Islet precursor cell (in vitro differentiated cells): ENCODE data around the gene NR3C1.
"Not testable (repeated sequence)": the region's sequence is repeated elsewhere in the genome, so short reads cannot be mapped to it uniquely, and the experiment has no call there.

Source experiments
- DNase-seq: peaks from one replicate; pipeline ENCODE4 v3.0.0-alpha.2; 2018

Gene NR3C1

DNA sequence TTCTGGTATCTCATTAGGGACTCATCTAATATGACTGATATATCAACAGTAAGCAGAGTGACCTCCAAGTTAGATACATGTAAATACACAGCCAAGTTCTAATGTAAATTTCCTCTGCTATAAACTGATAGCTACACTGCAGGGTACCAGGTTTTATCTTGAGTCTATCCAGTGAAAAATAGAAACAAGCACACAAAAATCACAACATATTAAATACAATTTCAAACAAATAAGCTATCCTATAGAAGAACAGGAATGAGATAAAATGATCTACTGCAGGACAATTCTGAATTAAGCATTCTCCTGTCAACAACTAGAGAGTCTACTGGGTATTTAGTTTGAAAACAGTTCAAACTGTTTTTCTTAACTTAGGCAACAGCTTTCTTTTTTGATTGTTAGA is 42.7 kb downstream of the NR3C1 start:
- DNase-seq: no peak

DNA sequence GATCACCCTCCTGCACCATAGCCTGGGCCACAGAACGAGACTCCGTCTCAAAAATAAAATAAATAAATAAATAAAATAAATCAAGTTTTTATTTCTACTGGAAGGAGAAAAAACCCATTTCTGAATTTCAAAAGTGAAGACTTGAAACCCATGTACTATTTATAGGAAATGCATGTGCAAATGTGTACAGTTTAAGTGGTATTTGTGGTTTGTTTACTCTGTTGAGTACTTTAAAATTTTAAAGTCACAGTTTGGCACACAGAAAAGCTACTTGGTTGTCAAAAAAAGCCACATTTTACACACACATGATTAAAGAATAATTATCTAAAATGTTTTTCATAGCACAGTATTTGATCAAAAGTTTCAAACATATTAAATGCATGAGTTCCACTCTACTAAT is 43.6 kb downstream of the NR3C1 start:
- DNase-seq: no peak

DNA sequence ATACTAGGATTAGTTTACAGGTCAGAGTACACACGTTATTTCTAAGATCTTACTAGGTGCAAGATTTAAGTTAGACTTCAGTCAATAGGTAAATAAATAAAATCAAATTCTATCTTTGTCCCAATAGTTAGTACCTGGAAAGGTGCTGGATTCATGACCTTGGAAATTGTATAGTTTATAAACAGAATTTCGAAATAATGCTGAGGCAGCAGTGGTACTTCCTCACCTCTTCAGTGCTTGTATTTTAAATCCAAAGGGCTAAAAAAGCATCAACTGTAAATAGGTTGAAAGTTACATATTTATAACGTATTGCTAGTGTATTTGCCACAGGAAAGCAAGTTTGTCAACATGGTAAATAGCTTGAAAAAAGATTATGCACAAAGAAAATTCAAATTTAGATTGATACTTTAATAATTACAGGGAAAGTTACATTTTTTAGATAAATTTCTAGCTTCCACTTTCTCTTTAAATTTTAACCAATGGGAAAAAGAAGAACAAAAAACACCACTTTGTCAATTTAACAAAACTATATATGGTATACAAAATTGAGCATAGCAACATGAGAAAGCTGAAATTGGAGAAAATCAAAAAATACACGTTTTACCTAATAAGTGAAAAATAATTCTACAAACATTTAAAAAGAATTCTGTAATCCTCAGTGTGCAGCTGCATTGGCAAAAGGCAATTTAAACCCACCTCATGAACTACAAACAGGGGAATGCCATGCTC is 46.5 kb downstream of the NR3C1 start:
- no peak for DNase-seq

DNA sequence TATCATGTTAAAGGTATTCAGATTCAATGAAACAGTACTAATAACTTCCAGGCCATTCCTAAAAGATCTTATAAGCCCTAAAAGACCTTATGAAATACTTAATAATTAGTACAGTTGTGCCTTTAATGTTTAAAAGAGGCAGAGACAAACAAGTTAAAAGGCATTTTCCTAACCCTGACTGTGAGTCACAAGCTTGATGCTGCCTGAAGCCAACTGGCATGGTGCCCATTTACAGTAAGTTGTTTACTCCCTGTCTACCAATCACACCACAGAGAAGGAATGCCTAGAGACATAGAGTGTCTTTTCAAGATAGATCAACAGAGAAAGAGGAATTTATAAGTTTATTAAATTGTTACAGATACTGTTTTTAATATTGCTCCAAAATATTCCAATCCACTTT is 47.8 kb downstream of the NR3C1 start:
- no peak for DNase-seq

DNA sequence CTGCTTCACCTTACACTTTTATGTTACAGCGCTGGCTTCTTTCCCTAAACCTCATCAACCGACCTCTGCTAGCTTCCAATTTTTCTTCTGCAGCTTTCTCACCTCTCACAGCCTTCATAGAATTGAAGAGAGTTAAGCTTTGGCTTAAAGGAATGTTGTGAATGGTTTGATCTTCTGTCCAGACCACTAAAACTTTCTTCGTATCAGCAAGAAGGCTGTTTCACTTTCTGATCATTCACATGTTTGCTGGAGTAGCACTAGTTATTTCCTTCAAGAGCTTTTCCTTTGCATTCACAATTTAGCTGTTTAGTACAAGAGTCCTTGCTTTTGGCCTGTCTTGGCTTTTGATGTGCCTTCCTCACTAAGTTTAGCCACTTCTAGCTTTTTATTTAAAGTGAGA is 49.5 kb downstream of the NR3C1 start:
- no peak for DNase-seq

DNA sequence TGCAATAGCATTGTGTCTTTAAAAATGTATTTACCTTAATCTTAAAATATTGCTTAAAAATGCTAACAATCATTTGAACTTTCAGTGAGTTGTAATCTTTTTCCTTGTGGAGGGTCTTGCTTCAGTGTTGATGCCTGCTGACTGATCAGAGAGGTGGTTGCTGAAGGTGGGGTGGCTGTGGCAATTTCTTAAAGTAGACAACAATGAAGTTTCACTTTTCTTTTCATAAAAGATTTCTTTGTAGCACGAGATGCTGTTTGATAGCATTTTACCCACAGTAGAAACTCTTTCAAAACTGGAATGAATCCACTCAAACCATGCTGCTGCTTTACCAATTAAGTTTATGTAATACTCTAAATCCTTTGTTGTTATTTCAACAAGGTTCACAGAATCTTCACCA is 50.8 kb downstream of the NR3C1 start:
- no peak for DNase-seq

DNA sequence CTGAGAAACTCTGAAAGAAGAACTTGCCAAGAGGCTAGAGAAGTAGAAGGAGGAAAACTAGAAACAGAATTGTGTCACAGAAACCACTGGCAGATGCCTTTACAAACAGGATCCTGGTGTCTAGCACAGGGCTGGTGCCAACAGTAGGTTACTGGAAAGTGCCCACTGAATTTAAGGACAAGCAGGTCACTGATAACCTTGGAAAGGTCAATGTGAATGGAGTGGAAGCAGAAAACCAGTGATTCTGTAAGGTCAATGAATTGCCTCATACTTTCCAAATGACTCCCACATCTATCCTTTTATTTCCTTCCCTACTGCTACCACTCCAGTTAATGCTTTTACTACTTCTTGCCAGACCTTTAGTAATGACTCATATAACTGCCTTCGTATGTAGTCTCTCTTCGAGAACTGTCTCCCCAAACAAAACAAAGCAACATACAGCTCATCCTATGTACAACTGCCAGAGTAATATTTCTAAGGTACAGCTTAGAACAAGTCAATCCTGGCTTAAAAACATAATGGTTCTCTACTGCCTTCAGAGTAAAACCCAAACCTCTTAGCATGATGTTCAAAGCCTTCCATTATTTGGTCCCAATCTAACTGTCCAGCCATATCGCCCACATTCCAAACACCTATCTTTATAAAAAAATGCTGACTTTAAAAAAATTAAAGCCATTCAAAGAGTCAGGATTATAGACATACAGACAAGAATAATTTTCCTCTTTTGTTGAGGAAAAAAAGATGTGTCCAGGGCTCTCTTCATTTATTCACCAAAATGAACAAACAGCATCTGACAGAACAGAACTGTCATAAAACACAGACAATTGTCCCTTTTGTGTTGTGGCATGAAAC is 52.5 kb downstream of the NR3C1 start:
- no peak for DNase-seq

DNA sequence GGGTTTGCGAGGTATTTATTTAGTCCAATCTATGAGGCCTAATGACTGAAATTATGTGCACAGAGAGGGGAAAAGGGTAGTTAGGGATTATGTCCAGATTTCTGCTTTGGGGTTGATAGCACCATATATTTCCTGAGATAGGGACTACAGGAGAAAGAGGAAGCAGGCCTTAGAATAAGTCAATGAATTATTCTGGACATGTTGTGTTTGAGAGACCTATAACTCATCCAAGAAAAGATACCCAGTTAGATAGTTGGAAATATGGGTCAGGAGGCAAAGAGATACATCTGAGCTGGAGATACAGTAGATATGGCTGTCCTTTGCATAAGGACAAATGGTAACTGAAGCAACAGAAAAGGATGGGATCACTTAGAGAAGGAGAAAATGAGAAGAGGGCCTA is 53.1 kb downstream of the NR3C1 start:
- no peak for DNase-seq

DNA sequence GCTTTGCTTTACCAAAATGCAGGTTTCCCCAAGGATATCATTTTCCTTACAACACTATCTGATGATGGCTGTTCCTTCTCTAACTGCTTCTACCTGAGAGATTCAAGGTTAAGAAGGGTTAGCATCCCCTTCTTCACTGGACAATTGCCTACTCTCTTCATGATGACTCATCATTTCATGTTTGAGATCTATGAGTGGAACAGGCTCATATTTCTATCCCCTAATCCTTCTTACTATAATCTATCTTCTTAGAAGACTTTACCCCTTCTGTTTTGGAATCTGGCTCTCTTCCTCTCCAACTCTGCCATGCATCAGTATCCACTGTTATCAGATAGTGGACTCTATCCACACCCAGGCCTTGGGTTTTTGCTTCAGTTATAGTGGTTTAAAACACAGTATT is 54.3 kb downstream of the NR3C1 start:
- DNase-seq: no peak

DNA sequence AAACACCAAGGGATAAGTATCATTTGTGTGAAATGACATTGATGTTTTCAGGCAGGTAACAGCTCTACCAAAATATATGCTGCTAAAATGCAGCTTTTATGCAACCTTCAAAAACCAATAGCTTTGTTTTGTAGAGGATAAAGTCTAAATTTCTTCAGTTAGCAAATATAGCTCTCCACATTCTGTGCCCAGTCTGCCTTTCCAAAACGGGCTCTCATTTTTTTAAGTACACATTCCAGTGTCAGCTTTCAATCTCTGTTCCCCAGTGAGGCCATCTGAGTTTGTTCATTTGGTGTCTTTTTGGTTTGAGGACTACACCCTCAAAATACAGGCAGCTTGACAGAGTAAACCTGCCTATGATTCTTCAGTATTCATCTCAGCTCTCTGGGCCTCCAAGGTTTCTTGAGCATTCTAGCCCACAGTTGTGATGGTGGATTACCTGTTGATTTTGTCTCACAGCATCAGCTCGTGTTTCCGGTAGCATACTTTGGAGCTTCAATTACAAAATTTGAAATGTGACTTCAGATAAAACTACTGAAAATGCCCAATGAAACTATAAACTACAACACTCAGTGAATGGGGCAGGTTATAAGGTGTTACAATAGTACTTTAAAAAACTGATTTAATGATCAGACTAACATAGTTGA is 55.7 kb downstream of the NR3C1 start:
- DNase-seq: no peak

DNA sequence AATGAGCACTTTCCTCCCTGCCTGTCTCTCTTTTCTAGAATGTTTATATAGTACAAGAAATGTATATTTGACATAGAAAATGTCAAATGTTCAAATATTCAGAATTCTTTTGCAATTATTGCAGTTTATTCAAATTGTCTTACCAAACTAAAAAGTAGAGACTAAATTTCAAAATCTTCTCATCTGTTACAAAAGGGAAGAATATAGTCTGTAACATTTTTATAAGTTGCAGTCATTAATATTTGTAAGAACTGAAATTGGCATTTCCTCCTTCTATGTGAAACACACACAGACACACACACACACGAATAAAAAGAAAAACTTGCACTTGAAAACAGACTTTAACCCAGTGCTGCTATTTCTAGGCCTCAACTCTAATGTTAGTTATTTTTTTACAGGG is 56.4 kb downstream of the NR3C1 start:
- no peak for DNase-seq

DNA sequence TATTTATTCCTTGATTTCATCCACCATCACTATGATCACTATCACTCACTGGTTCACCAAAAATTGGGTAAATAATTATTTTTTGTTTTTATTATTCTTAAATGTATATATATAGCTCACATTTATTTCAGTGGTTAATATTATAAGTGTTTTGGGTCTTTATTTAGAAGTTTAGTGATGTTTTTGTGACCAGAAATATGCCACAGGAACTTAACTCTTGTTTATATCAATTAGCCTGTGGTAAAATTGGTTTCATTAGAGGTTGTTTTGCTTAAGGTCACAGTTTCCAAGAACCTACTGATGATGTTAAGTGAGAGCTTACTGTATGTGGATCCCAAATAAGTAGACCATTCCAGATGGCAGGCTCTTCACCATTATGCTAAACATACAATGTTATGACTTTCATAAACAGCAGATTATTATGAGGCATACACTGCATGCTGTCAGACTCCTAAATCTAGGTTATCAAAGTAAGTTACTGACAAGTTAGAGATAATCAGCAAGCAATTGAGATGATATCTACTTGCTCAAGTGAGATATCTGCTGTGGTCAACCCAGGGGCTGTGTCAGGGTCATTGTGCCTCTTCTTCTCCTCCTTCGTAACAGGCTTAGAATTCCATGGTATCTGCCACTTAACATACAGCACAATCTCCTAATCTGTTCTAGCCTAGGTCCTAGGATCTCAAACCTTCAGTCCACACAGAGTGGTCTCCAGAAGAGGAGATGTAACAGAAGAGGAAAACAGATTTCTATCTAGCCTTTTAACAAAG is 57.6 kb downstream of the NR3C1 start:
- no peak for DNase-seq

DNA sequence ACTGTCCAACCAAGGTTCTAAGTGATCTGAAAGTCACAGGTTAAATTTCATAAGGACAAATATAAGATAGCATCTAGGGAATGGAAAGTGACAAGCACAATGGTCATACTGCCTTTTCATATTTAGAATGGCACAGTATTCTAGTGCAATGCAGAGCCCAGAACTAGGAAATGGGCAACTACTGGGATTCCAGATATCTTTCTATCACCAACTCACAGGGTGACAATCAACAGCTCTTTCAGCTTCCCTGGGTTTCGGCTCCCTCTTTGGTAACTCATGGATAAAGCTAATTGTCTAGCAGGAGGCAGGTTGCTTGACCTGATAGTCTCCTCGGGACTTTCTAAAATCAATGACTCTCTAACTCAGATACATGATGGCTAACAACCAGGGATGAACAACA is 60.4 kb downstream of the NR3C1 start:
- DNase-seq: no peak

DNA sequence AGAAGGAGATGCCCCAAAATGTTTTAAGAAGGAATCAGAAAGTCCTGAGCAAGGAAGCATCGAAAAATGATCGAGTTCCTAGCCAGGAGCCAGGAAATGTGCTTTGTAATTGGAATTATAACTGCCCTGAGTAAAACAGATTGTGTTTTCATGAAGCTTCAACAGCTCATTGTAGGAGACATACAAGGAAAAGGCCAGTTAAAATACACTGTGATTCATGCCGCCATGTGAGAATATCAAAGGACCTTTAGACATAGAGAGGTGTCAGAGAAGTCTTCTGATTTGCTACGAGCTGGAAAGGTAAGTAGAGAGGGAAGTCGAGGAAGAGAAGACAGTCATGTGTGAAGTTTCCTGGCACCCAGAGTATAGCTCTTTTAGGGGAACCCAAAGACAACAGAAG is 60.9 kb downstream of the NR3C1 start:
- DNase-seq: no peak

DNA sequence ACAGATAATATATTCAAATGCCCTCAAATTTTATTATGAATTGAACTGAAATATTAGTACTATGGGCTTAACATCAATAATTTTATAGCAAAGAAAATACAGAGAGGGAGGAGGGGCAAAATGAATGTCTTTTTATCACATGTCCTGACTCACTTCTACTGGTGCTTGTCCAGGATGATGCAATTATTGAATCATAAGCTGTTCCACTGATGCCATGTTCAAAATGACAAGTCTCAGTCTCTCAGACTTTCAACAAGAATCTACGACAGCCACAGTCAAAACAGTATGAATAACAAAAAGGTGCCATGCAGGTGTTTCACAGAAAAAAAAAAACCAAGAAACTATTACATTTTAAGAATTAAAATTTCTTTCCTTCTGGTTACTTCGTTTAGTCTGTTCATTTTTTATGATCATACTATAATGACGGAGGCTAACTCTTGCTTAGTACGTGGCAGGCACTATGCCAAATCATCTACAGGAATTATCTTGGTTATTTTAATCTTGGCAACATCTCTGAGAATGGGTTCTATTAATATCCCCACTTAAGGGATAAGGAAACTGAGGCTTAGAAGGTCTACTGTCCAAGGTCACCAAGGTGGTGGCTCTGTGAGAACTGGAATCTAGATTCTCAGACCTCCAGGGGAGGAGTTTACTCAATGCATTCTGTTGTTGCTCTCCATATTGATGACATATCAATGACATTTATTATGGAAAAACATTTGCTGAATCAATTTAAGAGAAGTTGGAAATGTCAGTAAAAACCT is 61.5 kb downstream of the NR3C1 start:
- no peak for DNase-seq

DNA sequence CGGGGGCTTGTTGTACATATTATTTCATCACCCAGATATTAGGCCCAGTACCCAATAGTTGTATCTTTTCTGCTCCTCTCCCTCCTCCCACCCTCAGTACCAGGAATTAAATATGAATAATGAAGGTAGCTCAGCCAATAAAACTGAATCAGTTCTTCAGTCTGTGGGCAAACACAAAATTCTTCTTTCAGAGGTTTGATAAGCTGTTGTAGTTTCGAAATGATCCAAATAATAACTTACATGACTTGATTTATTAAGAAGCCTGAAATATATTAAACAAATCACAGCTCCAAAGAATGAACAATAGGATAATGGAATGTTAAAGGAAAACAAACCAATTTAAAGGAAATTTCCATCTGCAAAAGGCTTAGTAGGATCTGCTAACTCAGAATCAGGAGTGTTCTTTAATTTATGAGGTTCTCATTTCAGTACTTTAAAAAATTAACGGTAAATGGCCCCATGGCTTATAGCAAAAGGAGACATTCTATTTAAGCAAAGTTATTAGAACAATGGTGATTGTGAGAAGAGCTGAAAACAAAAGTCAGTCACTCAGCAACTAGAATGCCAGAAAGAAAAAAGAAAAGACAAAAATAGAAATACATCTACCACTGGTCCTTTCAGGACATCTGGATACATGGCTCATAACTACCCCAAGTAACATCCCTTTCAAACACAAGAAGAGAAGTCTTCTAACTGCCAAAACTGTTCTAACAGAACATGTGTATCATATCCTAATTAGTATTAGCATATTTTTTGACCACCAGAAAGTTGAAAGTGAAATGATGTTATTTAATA is 62.4 kb downstream of the NR3C1 start:
- no peak for DNase-seq

DNA sequence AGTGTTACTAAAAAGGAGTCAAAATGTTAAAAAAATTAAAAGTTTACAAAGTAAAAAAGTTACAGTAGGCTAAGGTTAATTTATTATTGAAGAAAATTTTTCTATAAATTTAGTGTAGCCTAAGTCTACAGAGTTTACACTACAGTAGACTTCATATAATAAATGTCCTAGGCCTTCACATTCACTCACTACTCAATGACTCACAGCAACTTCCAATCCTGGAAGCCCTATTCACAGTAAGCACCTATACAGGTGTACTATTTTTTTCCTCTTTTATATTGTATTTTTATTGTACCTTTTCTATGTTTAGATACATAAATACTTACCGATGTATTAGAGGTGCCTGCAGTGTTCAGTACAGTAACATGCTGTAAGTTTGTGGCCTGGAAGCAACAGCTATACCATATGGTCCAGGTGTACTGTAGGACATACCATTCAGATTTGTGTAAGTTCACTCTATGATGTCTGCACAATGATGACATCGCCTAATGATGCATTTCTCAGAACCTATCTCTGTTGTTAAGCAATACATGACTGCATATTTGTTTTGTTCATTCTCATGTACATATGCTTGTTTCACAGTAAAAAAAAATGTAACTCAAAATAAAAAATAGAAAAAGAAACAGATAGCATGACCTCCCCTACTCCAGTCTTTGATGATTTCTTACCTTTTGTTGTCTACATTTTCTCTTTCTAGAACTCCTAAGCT is 64.7 kb downstream of the NR3C1 start:
- DNase-seq: no peak

DNA sequence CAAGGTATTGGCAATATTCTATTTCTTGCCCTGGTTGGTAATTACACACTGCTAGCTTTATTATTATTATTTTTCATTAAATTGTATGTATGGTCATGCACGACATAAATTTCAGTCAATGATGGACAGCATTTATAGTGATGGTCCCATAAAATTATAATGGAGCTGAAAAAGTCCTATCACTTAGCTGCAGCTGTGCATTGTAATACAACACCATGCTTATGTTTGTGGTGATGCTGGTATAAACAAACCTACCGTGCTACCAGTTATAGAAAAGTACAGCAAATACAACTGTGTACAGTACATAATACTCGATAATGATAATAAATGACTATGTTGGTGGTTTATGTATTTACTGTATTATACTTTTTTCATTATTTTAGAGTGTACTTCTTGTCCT is 65.5 kb downstream of the NR3C1 start:
- no peak for DNase-seq

DNA sequence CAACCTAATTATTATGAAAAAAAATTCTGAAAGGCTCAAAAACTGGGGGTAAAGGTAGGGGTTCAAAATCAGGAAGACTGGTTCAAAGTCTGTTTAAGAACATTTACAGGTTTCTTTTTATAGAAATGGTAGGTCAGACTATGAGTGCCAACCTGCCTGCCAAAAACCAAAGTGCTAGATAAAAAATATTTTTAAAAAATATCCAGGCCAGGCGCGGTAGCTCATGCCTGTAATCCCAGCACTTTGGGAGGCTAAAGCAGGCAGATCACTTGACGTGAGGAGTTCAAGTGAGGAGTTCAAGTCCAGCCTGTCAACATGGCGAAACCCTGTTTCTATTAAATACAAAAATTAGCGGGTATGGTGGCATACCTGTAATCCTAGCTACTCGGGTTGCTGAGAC is 67.0 kb downstream of the NR3C1 start:
- no peak for DNase-seq

DNA sequence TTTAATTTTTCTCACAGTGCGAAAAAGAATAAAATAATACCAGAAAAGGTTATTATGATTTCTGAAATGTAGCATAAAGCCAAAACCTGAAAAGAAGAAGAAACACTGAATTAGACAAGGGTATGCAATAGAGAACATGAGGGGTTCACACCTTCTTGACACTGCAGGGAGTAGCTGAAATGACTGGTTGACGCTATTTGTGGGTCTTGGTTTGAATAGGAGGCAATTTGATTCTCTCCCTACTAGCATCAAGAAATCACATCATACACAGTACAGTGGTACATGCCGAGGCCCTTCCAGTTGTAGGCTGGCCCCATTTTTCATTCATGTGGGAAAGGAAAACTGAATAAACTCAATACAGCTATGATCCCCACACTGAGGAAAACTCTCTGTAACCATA is 68.6 kb downstream of the NR3C1 start:
- DNase-seq: no peak

DNA sequence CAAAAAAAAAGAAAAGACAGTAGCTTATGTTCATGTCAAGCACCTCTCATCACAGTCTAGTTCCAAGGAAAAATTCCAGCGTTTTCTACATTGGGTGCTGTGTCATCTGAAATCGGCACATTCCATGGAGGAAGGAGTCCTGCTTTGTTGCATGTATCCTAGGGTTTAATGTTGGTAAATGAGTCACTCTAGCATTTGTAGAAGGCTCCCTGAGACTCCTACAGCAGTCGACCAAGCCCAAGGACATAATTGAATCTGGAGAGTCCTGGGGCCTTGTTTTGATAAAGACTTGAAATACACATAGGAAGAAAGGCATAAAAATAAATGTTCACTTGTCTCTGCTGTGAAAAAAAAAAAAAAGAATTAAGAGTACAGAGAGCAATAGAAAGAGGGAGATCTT is 69.1 kb downstream of the NR3C1 start:
- DNase-seq: not testable (repeated sequence)
